GM21786 (cell line): ENCODE data around the gene ABHD17A.

Experiments used
- ATAC-seq: cut with Tn5 transposase; IDR thresholded peaks from one replicate; pipeline ENCODE4 v1.9.1; 2021; ENCODE audit not compliant: unreplicated experiment

ABHD17A gene

GRCh38 chr19:1854542-1855039 is 30.7 kb downstream of the ABHD17A start:
- ATAC-seq: no peak

- ATAC-seq: no peak
Observed at GRCh38 chr19:1854039-1854541, 31.2 kb downstream of the ABHD17A start.

DNA sequence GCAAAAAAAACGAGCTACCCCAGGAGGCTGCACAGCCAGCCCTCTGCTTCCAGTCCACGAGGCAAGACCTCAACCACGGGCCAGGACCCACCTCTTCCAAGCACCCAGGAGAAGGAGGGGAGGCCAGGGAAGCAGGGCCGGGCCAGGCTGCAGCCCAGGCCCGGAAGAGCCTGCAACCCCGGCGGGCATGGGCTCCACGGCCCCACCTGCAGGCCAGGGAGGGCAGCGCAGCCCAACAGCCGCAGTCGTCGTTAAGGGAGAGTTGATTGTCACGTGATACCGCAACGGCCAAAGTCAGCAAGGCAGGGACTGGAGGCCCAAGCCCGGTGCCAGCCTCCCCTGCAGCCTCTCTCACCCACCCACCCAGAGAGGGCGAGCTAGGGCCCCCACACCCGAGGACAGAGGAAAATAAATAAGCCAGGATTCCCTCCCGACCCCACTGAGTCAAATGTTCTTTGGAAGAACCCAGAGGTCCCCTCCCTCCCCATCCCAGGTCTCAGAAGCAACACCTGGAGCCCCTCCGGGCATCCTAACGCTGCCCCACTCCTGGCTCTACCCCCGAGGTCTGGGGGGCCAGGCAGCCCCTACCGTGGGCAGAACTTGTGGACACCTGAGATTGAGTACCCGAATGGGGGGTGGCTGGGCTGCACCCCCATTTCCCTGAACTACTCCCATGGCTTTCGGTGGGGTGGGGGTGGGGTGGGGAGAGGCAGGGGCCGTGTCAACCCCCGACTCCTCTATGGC is 31.8 kb downstream of the ABHD17A start:
- no peak for ATAC-seq

GRCh38 chr19:1852581-1853128 is 32.6 kb downstream of the ABHD17A start:
- no peak for ATAC-seq

DNA sequence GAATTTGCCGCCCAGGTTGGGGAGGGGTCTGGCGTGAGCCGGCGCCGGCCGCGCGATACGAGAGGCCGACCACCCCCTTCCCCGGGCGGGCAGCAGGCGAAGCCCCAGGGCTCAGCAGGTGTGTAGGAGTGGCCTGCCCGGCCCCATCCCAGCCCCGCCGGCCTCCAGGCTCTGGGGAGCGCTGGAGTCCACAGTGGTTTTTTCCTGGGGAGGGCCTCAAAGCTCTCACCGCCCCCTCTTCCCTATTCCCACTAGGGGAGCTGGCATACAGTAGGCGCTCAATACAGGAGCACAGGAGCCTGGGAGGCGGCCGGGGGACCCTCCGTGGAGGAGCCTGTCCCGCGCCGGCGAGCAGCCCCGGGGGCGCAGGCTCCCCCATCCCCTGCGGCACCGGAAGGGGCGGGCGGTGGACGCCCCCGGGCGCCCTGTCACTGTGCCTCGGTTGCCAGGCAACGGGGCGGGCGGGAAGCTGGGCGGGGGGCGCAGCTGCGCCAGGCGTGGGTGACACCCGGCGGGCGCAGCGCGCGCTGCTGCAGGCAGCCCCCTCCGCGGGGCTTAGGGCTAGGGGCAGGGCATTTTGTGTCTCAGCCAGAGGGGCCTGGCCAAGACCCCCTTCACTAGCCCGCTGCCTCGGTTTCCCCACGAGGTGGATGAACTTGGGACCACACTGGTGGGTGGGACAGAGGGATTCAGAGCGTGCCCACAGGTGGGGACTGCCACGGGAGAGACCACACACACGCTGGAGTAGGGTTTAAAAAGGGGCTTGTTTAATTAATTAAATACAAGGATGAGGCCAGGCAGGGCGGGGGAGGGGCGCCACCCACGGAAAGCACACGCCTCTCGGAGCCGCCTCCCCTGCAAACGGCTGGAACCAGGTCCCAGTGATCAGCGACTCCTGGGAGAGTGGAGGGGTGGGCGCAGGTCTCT is 33.4 kb downstream of the ABHD17A start:
- no peak for ATAC-seq

GRCh38 chr19:1850809-1851653 is 34.3 kb downstream of the ABHD17A start:
- no peak for ATAC-seq

DNA sequence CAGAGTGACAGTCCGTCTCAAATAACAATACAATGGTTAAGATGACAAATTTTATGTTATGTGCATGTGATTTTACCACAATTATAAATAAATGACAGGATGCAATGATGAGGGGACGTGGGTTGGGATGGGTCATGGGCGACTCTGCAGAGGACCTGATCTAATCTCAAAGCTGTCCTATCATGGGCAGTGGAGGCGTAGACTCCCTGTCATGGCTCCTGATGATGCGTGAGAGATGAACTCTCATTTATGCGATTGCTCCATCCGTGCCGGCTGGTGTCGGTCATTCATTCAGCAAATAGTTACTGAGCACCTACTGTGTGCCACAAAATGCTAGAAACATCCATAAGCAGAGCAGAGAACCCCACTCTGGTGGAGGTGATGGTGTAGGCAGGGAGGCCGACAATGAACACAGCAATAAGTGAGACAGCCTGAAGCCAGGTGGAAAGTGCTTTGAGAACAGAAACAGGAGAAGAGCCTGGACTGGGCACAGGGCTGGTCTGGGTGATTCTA is 35.4 kb downstream of the ABHD17A start:
- ATAC-seq: no peak

GRCh38 chr19:1849132-1849474 is 36.2 kb downstream of the ABHD17A start:
- no peak for ATAC-seq

DNA sequence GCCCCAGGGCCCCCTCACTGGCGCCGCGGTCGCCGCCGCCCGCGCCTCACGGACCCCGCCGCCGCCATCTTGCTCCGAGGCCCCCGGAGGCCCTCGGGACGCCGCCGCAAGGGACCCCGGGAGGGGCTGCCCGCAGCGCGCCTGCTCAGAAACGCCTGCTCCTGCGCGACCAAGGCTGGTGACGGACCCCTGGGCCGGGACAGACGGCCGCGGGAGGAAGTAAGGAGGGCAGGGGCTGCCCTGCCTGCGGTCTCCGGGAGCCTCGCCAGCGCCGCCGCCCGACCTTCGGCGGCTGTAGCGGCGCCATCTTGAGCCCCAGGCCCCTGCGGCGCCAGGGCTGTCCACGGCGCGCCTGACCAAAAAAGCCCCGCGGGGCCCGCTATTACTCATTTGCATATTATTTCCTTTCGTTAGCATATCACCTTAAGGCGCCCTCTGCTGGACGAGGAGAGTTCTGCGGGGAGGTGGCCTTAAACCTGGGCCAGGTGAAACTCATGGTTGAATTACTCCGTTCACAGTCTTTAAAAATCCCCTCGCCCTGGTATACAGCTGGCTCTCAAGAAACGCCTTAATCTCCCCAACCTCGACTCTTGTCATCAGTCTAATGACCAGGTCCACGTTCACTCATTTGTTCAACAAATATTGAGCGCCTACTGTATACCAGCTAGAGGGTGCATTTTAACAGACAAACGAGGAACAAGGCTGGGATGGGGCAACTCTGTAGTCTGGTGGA is 36.7 kb downstream of the ABHD17A start, which contains the start of gene REXO1:
Gene REXO1, minus strand, starts transcription at position 85 of the 733 bp plus-strand sequence. CDS start 125 bp downstream, outside the sequence.
- ATAC-seq: peak; percentile 71

DNA sequence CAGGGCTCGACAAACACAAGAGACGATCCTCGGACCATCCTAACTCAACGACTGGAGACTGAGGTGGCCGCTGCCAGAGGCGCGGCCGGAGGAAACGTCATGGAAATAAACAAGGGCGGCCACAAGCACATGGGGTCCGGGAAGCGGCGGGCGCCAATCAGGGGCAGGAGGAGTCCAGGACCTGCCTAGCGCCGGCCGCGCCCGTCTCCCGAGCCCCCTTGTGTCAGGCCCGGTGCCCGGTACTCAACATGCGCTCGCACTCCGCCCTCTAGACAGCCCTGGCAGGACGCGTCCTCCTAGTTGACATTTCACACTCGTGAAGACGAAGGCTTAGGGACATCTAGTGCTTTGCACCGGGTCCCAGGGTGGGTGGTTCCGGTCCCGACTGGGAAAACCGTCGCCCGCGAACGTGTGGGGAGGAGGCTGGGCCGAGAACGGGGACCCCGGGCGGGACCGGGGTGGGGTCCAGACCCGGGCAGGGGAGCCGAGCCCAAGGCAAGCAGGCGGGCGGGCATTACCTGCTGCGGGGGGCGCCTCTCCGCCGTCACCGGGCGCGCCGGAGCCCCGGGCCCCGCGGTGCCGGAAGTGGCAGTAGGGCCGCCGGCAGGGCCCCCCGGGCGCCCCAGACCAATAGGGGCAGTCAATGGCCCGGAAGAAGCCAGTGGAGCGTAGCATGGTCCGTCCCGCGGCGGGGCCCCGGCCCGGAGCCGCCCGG is 37.5 kb downstream of the ABHD17A start:
- ATAC-seq: peak; percentile 21

- no peak for ATAC-seq
Observed at GRCh38 chr19:1847348-1847683, 38.0 kb downstream of the ABHD17A start.

- no peak for ATAC-seq
Observed at GRCh38 chr19:1846517-1847204, 38.6 kb downstream of the ABHD17A start.

DNA sequence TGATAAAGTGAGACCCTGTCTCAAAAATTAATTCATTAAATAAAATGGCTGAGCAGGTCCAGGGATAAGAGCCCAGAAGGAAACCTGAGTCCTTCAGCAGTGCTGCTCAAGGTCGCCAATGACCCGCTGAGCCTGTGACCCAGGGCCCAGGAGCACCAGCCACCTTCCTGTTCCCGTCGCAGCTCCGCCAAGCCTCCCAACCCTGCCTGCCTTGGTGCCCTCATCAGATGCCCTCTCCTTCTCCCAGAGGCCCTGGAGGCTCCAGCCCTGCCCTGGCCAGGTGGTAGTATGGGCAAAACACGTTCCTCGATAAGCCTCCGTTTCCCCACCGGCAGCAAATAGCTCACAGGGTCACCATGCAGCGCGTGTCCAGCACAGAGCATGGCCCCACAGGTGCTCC is 39.7 kb downstream of the ABHD17A start:
- ATAC-seq: no peak

- ATAC-seq: no peak
Observed at GRCh38 chr19:1845125-1845515, 40.2 kb downstream of the ABHD17A start.

DNA sequence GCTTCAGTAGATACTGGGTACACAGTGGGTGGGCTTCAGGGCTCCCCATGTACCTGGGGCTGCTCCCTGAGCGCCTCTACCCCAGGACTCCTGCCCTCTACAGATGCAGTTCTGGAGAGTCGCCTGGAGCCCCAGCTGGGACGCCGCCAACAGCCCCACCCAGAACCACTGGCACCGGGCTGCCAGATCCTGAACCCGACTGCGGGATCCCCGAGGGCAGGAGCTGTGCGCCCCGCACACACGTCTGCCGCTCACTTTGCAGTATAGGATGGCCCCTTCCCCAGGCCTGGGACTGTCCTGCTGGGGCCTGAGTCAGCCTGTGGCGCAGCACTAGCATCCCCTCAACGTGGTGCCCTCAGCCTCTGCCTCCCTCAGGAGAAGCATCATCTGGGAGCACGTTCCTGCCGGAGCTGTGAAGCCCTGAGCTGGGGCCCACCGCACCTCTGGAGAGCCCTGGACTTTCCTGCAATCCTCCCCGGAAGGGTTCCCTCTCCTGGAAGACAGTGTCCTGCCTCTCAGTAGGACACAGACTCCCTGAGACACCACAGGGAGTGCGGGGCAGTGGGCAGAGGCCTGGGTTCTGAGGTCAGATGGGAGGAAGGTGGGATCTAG is 40.7 kb downstream of the ABHD17A start:
- no peak for ATAC-seq

- ATAC-seq: no peak
Observed at GRCh38 chr19:1843646-1844394, 41.5 kb downstream of the ABHD17A start.

DNA sequence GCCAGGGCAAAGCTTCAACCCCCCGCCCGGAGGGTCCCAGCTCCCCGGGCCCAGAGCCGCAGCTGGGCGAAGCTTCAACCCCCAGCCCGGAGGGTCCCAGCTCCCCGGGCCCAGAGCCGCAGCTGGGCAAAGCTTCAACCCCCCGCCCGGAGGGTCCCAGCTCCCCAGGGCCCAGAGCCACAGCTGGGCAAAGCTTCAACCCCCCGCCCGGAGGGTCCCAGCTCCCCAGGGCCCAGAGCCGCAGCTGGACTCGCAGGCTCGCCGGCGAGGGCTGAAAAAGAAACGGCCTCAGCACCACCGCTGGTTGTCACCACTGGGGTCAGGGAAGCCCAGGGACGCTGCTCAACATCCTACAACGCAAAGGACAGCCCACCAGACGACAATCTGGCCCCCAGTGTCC is 42.2 kb downstream of the ABHD17A start:
- ATAC-seq: no peak
